HG02885 (cell line): ENCODE results near the gene VWDE.
A peak's percentile ranks its signal among the peaks of the same experiment; 100 is the strongest.

Source experiments
- ATAC-seq: cut with Tn5 transposase; IDR thresholded peaks from one replicate; pipeline ENCODE4 v1.9.1; 2021; ENCODE audit warnings: mild to moderate bottlenecking; ENCODE audit not compliant: unreplicated experiment, poor library complexity

VWDE gene

GRCh38 chr7:12350971-12351370, 52.7 kb downstream of the VWDE start:
- ATAC-seq, result no peak

DNA sequence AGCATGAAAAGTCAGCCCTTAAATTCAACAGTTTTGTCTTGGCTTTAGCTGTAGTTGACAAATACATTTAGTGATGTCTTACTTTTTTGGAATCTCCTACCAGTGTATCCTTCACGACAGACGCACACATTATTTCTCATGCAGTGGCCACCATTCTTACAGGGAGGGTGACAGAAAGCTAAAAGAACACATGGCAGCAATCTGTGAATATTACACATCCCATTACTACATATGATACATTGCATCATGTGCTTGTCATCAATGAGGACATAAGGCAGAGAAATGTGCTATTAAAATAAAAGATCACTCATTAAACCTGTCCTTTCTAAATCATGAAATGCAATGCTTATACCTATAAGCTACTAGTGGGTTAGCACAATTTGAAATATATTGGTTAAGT, 66.6 kb downstream of the VWDE start:
- no peak for ATAC-seq

DNA sequence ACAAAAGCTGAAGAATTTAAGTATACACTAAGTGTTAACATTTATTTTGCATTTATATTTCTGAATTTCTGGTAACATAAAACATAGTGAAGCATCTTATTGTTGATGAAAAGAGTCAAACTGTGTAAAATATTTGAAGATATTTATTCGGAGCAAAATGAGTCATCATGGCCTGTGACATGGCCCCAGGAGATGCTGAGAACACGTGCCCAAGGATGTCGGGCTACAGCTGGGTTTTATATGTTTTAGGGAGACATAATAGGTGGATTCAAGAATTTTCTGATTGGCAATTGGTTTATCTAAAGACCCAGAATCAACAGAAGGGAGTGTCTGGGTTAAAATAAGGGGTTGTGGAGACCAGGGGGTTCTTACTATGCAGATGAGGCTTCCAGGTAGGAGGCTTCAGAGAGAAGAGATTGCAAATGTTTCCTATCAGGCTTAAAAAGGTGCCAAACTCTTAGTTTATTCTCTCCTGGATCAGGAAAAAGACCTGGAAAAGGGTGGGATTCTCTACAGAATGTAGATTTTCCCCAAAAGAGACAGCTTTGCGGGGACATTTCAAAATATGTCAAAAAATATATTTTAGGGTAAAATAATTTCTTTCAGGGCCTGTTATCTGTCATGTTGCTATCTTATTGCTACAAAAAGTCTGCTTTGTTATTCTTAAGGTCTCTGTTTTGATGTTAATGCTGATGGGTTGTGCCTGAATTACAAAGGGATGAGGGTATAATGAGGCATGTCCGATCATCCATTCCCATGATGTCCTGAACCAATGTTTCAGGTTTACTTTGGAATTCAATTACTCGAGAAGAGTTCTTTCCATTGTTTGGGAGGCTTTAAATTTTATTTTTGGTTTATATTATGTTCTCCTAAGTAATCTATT, 74.5 kb downstream of the VWDE start:
- ATAC-seq, result no peak

DNA sequence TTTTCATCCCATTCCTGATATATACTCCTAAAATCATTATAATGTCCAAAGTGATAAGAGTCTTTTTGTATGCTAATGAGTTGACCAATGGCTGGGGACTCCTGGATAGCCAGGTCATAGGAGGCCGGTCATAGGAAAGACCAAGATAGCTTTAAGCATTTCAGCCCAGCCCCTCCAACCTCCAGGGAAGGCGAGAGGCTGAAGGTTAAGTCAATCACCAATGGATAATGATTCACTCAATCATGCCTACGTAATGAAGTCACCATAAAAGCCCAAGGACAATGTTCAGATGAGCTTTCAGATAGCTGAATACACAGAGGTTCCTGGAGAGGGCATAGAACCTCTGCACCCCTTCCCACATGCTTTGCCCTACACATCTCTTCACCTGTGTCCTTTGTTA, 75.7 kb downstream of the VWDE start:
- ATAC-seq, result no peak

DNA sequence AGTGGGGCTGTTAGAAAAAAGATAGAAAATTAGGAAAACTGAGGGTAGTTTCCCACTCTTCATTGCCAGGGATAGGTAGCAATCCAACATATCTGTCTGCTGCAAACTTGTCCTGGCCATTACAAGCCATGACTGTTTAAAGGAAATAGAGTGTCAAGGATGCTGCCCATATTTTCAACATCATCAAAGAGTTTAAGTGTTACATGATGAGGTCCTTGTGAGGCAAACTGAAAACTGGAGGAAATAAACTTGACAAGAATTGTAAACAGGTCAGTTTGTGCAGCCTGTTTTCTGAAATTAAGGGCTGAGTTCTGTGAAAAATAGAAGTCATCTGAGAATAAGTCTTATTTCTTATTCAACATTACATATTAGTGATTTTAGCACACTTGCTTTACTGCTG, 78.0 kb downstream of the VWDE start:
- ATAC-seq, result no peak

DNA sequence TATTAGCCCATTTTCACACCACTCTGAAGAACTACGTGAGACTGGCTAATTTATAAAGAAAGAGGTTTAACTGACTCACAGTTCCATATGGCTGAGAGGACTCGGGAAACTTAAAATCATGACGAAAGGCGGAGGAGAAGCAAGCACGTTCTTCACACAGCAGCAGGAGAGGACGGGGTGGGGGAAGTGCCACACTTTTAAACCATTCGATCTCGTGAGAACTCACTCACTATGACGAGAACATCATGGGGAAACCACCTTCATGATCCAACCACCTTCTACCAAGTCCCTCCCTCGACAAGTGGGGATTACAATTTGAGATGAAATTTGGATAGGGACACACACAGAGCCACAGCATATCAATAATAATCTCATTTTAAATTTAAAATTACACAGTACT, 80.2 kb downstream of the VWDE start:
- ATAC-seq, result no peak

DNA sequence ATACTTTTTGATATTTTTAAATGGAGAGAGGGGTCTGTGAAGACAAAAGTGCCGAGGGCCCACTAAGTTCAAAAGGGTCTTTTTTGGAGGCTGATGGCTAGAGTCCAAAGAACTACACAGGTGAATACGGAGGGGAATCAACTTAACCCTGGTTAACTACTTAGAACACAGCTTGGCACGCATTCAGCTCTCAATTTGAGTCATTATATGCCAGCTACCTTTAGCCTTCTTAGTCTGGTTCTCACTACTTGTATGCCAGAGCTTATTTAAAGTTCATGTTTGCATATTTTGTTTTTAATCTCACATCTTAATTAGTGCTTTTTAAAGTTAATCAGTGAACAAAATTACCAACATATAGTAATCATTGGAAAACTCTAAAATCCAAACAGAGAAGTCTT, 80.8 kb downstream of the VWDE start:
- peak; percentile 73 for ATAC-seq

DNA sequence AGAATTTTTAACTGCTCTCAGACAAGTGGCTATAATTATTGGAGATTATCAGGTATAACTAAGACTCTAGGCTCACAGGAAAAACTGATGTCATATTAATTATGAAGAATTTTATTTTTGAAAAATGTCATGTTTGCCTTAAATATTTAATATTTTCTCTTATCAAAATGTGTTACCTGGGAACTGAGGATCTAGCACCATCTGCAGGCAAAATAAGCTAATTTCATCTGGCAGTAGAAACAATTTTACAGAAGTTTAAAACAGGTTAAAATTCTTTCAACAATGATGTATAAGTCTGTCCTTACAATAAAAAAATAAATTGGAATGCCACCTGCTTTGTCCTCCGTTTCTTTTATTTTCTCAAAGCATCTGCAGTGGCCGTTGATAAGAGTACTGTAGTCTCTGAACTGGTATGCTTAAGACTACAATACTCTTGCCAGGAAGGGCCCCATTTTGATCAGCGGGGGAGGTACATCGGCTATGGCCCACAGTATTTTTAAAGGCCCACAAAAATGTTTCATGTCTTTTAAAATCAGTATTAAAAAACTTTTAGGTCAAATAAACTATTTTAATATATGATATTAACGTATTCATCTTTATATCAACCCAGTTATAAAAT, 81.3 kb downstream of the VWDE start:
- no peak for ATAC-seq

DNA sequence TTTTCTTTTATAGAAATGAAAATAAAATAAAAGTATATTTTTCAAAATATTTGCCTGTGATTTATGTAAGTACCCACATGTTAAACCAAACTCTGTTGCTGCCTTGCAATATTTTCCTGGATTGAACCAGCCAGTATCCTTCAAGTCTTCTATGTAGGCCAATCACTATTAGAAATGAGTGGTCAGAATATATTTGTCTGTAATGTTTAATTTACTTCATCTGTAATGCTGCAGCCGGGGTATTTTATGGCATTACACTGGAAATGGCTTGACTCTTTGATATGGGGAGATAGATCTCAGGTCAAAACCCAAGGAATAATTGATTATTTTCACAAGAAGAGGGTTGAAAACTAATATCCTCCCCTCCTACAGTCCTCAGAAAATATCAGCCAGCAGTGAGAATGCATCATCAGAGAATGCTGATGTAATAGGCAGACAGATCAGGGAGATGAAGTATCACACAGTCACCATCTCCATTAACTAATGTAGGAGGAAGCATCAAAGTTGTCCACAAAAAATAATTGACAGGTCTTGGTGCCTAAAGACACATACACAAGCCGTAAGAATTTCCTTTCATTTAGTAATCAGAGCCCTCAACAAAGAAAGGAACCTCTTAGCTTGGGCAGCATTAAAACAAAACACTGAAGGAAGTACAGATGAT, 82.5 kb downstream of the VWDE start:
- ATAC-seq, result no peak

DNA sequence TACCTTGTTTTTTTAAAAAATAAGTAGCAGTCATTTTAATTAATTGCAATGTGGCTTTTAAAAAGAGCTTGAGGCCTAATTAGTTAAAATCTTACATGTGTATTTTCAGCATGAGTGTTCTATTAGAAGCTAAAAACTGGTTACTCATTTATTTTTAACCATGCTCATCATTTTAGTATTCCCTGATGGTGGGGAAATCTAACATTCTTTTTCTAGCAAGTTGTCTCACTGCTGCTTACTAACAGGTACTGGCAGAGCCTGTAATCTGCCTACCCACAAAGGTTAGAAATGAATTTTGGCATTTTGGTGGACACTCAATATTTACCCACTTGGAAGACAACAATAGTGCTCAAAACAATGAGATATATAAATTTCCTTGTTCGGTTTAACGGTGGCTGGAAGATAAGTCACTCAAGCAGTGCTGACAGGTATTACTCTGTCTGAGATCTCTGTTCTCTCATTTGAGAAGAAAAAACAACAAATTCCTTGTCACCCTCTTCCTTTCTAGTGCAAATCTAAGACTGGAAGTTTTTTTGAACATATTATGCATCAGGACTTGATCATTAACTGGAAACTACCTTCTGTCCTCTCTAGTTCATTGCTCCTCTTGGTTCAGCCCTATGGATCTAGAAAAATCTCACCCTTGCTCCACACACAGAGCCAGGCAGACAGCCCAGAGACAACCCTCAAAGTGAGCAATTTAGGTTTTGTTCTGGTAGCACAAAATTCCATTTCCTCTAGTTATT, 83.3 kb downstream of the VWDE start:
- no peak for ATAC-seq

GRCh38 chr7:12317675-12318074, 86.0 kb downstream of the VWDE start:
- ATAC-seq, result no peak

- no peak for ATAC-seq
Measured at GRCh38 chr7:12316925-12317324, 86.7 kb downstream of the VWDE start.

- no peak for ATAC-seq
Measured at GRCh38 chr7:12315049-12315448, 88.6 kb downstream of the VWDE start.

DNA sequence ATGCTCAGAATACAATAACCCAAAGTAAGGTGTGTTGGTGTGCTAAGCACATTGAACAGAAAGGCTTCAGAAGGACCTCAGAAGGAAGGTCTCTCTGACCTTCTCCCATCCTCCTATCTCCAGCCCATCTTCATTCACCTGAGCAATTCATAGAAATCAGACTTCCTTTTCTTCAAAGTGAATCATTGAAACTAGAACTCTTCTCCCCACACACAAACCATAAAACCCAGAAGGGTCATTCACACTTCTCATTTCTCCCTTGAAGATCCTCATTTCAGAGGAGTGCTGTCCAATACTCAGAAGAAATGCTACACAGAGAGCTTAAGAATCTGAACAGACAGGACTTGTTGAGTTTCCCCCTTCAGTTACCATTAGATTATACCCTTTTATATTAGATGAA, 89.5 kb downstream of the VWDE start:
- peak; percentile 89 for ATAC-seq

GRCh38 chr7:12305502-12305901, 98.2 kb downstream of the VWDE start:
- ATAC-seq, result no peak

- ATAC-seq, result no peak
Measured at GRCh38 chr7:12303495-12303894, 100.2 kb downstream of the VWDE start.

GRCh38 chr7:12303062-12303461, 100.6 kb downstream of the VWDE start:
- ATAC-seq, result no peak

DNA sequence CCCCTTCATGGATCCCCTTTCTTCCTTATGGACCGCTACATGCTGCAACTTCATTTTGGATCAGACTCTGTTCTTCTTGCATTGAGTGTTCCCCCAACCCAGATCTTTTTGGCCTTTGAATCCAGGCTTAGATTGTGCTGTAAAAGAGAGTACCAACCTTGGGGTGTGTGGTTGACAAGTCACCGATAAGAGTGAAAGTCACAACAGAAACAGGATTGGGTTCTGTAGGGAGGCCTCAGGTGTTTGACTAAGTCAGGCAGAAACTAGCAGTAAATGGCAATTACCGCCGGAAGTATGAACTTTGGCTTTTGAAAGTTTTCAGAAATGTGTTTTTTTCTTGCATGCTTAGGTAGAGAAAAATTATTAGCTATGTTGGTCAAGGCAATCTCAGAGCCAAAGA, 103.2 kb downstream of the VWDE start:
- ATAC-seq, result no peak

DNA sequence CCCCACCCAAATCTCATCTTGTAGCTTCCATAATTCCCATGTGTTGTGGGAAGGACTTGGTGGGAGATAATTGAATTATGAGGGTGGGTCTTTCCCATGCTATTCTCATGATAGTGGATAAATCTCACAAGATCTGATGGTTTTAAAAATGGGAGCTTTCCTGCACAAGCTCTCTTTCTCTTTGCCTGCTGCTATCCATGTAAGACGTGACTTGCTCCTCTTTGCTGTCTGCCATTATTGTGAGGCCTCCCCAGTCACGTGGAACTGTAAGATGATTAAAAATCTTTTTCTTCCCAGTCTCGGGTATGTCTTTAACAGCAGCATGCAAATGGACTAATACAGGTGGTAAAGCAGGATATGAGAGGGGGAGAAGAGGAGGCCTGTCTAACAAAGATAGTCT, 104.3 kb downstream of the VWDE start:
- no peak for ATAC-seq

DNA sequence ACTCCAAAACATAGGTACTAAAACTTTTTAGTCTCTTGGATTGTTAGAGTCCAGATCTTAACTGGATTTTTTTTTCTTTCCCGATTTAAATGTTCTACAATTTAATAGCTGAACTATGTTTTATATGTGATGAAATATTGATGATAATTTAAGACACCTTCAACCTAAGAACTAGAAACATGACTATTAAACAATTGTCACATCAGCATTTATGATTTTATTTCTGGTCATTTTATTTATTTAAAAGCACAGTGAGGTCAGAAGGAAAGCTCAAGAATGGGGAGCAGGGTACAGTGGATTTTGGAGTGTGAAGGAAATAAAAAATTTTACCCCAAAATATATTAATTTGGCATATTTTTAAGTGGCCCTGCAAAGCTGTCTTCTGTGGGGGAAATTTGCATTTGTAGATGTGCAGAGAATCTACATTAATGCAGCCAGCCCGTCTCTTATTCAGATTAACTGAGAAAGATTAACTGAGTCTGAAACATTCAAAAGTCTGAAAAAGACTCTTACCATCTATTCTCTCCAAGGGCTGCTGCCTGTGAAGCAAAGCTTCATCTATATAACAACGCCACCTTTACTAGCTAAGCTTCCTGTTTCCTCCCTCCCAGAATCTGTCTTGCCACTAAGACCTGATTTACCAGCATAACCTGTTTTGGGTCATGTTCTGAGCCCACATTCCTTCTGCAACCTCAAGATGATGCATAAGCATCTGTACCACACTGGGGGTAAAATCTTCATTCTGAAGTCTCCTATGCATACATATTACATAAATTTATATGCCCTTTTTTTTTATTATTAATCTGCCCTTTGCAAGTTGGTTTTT, 106.2 kb downstream of the VWDE start:
- ATAC-seq, result no peak
